Adipocyte (in vitro differentiated cells): ENCODE measurements around the gene SCIN.
"Not testable (repeated sequence)": the region's sequence is repeated elsewhere in the genome, so short reads cannot be mapped to it uniquely, and the experiment has no call there.

Experiments used
- DNase-seq: peaks from one replicate; pipeline ENCODE4 v3.0.0-alpha.2; 2015; ENCODE audit warnings: low read depth
- H3K27me3 ChIP-seq: replicated peaks from 2 replicates; pipeline ENCODE4 v1.7.0; 2013; ENCODE audit warnings: mild to moderate bottlenecking, low read length, moderate library complexity; ENCODE audit not compliant: control insufficient read depth, insufficient read depth
- H3K36me3 ChIP-seq: 2 replicates; pipeline ENCODE4 v1.7.0; 2013; ENCODE audit warnings: low read length, mild to moderate bottlenecking, moderate library complexity; ENCODE audit not compliant: control insufficient read depth, insufficient read depth, severe bottlenecking
- H3K4me1 ChIP-seq: 2 replicates; pipeline ENCODE4 v1.7.0; 2013; ENCODE audit warnings: mild to moderate bottlenecking, low read length, moderate library complexity; ENCODE audit not compliant: control insufficient read depth, insufficient read depth
- H3K4me3 ChIP-seq: 2 replicates; pipeline ENCODE4 v1.7.0; 2013; ENCODE audit warnings: mild to moderate bottlenecking, low read length, moderate library complexity
- H3K9ac ChIP-seq: 2 replicates; pipeline ENCODE4 v1.7.0; 2013; ENCODE audit warnings: mild to moderate bottlenecking, low read length, moderate library complexity
- H3K9me3 ChIP-seq: 2 replicates; pipeline ENCODE4 v1.7.0; 2013; ENCODE audit warnings: mild to moderate bottlenecking, low read length, moderate library complexity; ENCODE audit not compliant: control insufficient read depth

The SCIN gene

GRCh38 chr7:12570534-12571461, at the start of gene SCIN:
SCIN (plus strand) TSS chr7:12570720; CDS start chr7:12570787, 67 bp downstream.
- peaks cover 13% of the 10 kb centered on the region for H3K27me3 ChIP-seq
- H3K4me1 ChIP-seq = peaks cover 21% of the 10 kb centered on the region
- H3K9ac ChIP-seq = peak within 1 kb of the TSS; percentile 61
- H3K9me3 ChIP-seq = no peaks in the 10 kb centered on the region
- DNase-seq = peak; percentile 87
- H3K4me3 ChIP-seq = peak within 1 kb of the TSS; percentile 84
- H3K36me3 ChIP-seq = no peaks in the 10 kb centered on the region

- Histone ChIP-seq H3K4me1 (peaks cover 2% of the 10 kb centered on the region), H3K9ac (peak overlapping the region; percentile 37), H3K9me3 (no peaks in the 10 kb centered on the region), H3K36me3 (no peaks in the 10 kb centered on the region), H3K4me3 (no peak overlapping the region), H3K27me3 (no peaks in the 10 kb centered on the region)
- peak; percentile 87 for DNase-seq
Measured at GRCh38 chr7:12524794-12525386, 45.6 kb upstream of the SCIN start.

GRCh38 chr7:12526693-12527092, 43.8 kb upstream of the SCIN start:
- H3K27me3 ChIP-seq, DNase-seq, H3K9ac ChIP-seq, H3K9me3 ChIP-seq, H3K4me1 ChIP-seq, H3K36me3 ChIP-seq, H3K4me3 ChIP-seq: not testable (repeated sequence)

- not testable (repeated sequence) for H3K9ac ChIP-seq, H3K36me3 ChIP-seq, H3K4me3 ChIP-seq, H3K4me1 ChIP-seq, H3K9me3 ChIP-seq, H3K27me3 ChIP-seq, DNase-seq
Measured at GRCh38 chr7:12527670-12528069, 42.9 kb upstream of the SCIN start.

GRCh38 chr7:12529971-12530710, 40.4 kb upstream of the SCIN start:
- no peak overlapping the region for H3K9ac ChIP-seq
- no peaks in the 10 kb centered on the region for H3K4me1 ChIP-seq
- no peaks in the 10 kb centered on the region for H3K36me3 ChIP-seq
- H3K27me3 ChIP-seq = no peaks in the 10 kb centered on the region
- no peaks in the 10 kb centered on the region for H3K9me3 ChIP-seq
- H3K4me3 ChIP-seq = no peak overlapping the region
- DNase-seq = no peak

GRCh38 chr7:12531784-12532183, 38.7 kb upstream of the SCIN start:
- peaks cover 2% of the 10 kb centered on the region for H3K9me3 ChIP-seq
- no peak overlapping the region for H3K9ac ChIP-seq
- no peak for DNase-seq
- no peak overlapping the region for H3K4me3 ChIP-seq
- no peaks in the 10 kb centered on the region for H3K36me3 ChIP-seq
- no peaks in the 10 kb centered on the region for H3K4me1 ChIP-seq
- H3K27me3 ChIP-seq = no peaks in the 10 kb centered on the region

- no peak for DNase-seq
Measured at GRCh38 chr7:12534046-12534445, 36.5 kb upstream of the SCIN start.

GRCh38 chr7:12539681-12540080, 30.8 kb upstream of the SCIN start:
- H3K4me3 ChIP-seq = no peak overlapping the region
- H3K9ac ChIP-seq = no peak overlapping the region
- no peaks in the 10 kb centered on the region for H3K27me3 ChIP-seq
- H3K4me1 ChIP-seq = peaks cover 7% of the 10 kb centered on the region
- H3K9me3 ChIP-seq = peaks cover 2% of the 10 kb centered on the region
- DNase-seq = no peak
- H3K36me3 ChIP-seq = no peaks in the 10 kb centered on the region

More at GRCh38 chr7:12534046-12534445, 36.5 kb upstream of the SCIN start:
- no peaks in the 10 kb centered on the region for H3K4me1 ChIP-seq
- H3K9ac ChIP-seq = no peak overlapping the region
- no peaks in the 10 kb centered on the region for H3K27me3 ChIP-seq
- peaks cover 2% of the 10 kb centered on the region for H3K9me3 ChIP-seq
- no peak overlapping the region for H3K4me3 ChIP-seq
- H3K36me3 ChIP-seq = no peaks in the 10 kb centered on the region

- DNase-seq = peak; percentile 44
- Histone ChIP-seq H3K36me3 (no peaks in the 10 kb centered on the region), H3K9me3 (no peaks in the 10 kb centered on the region), H3K4me3 (no peak overlapping the region), H3K27me3 (no peaks in the 10 kb centered on the region), H3K9ac (no peak overlapping the region), H3K4me1 (peaks cover 7% of the 10 kb centered on the region)
Measured at GRCh38 chr7:12540850-12541249, 29.7 kb upstream of the SCIN start.

- H3K9ac ChIP-seq = no peak overlapping the region
- no peak overlapping the region for H3K4me3 ChIP-seq
- peaks cover 12% of the 10 kb centered on the region for H3K4me1 ChIP-seq
- H3K36me3 ChIP-seq = no peaks in the 10 kb centered on the region
- no peak for DNase-seq
- H3K27me3 ChIP-seq = no peaks in the 10 kb centered on the region
- no peaks in the 10 kb centered on the region for H3K9me3 ChIP-seq
Measured at GRCh38 chr7:12543586-12543985, 26.9 kb upstream of the SCIN start.

- no peak overlapping the region for H3K9ac ChIP-seq
Measured at GRCh38 chr7:12549106-12549505, 21.4 kb upstream of the SCIN start.

More at GRCh38 chr7:12549106-12549505, 21.4 kb upstream of the SCIN start:
- DNase-seq = peak; percentile 42
- H3K27me3 ChIP-seq = no peaks in the 10 kb centered on the region
- H3K9me3 ChIP-seq = no peaks in the 10 kb centered on the region
- H3K4me1 ChIP-seq = peaks cover 13% of the 10 kb centered on the region
- H3K36me3 ChIP-seq = no peaks in the 10 kb centered on the region
- H3K4me3 ChIP-seq = no peak overlapping the region
